HG03565 (cell line): Measurements from ENCODE around the gene RBM19.

Experiments used
- ATAC-seq: cut with Tn5 transposase; IDR thresholded peaks from one replicate; pipeline ENCODE4 v1.9.1; 2021; ENCODE audit warnings: mild to moderate bottlenecking, moderate library complexity; ENCODE audit not compliant: unreplicated experiment

Gene RBM19

DNA sequence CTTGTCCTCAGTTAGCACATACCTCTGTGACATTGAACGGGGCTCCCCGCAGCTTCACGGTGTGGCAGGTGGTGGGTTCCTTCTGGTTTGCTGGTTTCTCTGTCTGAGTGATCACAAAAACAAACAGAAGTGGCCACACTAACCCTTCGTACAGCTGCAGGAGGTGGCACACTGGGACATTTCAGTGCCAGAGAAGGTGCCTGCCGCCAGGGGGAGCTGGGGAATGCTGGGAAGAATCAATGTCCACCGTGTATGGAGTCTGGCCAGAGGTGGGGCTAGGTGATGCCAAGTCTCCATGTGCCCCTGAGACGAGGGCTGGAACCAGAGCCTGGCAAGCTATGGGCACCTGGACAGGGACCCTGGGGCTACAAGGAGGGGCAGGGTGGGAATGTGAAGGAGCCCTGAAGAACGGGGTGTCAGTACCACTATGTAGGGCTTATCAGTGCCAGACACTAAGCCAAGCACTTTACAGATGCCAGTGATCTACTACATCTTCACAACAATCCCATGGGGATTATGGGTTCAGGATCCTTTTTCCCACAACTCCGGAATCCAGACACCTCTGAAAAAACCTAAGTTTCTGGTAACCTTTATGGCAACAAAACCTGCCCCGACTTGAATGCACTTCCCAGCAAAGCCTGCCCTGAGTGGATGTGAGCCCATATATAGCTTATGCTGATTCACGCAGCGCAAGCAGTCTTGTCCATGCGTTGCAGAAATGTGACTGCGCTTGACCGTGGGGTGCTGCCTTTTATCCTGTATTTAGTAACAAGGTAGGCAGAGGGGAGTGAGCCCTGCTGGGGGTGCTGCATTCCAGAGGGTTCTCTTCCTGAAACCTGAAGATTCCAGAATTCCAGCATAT lies 10.8 kb downstream of the RBM19 start:
- ATAC-seq = no peak

DNA sequence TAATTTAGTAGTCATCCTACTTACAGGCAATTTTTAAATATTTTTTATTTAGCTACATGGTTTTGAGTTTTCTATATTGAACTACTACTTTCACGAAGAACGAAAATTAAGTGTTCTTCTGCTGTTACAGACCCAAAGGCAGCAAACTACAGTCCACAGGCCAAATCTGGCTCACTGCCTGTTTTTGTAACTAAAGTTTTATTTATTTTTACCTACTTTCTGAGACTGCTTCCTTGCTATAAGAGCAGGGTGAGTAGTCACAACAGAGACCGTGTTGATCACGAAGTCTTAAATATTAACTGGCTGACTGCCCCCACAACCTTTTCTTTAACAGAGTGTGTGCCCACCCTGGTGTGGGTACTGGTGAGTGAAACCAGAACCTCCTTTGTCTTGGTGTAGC lies 11.6 kb downstream of the RBM19 start:
- ATAC-seq = no peak

DNA sequence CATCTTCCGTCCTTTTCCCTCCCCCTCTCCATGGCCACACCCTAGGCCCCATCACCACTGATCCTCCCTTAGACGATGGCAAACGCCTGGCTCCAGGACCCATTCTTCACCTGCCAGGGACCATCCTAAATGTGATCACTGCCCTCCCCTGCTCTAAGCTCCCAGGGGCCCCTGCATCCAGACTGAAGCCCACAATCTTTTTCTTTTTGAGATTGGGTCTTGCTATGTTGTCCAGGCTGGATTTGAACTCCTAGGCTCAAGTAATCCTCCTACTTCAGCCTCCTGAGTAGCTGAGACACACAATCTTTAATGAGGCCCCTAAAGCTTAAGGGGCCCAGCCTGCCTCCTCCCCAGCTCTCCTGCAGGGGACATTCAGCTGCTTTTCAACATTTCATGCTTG lies 15.3 kb downstream of the RBM19 start:
- ATAC-seq = no peak

DNA sequence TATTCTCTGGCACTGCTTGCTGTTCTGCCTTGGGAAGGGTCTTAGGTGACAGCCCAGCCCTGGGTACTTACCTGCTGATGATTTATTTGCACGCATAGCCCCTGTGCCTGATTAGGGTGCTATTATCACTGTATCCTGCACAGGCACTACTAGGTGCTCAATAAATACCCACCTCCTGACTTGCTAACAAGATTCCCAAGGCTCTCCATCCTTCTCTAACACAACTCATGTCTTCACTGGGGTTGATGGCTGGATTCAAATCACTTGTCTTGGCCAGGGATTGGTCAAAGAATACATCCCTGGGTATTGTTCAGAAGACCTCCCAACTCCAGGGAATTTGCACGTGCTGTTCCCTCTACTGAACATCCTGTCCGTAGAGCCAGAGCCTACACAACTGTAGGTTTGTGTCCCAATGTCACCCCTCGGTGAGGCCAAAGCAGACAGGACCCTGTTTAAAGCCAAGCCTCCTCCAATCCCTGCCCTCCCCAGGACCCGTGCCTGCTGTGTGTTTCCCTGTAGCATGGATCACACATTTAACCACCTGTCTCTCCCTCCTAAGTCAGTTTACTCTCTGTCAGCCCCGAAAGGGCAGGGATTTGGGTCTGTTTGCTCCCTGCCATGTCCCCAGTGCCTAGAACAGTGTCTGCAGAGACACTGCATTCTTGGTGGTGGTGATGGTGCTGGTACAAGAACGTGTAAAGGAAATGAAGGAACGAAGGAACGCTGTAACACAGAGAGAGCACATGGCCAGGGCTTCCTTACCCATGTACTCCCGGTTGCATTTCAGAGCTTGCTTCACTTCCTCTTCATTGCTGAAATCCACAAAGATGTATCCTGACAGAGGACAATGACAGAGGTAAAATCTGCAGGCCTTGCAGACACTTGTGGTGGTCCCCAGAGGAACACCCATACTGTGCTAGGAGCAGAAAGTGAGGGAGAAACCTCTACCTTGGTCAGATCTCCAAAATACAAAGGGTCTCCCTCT lies 16.5 kb downstream of the RBM19 start:
- ATAC-seq = no peak

DNA sequence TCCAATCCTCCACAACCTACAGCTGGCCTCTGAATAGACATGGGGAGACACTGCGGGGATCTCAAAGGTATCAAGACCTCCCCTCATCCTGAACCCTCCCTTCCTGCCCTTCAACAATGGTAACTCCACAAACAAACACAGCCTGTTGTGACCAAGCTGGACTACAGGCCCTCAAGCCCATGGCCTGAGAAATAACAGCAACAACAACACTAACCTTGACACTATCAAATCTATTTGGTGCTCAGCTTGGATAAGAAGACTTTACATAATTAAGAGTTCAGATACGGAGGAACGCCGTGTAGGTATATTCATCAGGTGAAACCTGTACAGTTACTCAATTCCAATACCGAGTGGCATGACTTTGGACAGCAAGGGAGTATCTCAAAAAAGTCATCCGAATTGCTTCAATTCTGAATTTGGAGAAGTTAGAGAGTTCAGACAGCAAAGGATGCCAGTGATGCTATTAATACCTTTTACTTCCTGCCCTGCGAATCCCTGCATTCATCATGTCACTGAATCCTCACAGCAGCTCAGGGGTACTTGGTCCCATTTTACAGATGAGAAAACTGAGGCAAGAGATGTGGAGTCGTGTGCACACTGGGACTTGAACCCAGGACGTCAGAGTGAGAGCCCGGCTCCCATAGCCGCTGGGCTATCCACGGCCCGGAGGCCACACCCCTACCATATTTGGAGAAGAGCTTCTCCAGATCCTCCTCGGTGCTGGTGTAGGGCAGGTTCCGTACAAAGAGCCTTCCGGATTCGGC lies 17.8 kb downstream of the RBM19 start:
- ATAC-seq = no peak

DNA sequence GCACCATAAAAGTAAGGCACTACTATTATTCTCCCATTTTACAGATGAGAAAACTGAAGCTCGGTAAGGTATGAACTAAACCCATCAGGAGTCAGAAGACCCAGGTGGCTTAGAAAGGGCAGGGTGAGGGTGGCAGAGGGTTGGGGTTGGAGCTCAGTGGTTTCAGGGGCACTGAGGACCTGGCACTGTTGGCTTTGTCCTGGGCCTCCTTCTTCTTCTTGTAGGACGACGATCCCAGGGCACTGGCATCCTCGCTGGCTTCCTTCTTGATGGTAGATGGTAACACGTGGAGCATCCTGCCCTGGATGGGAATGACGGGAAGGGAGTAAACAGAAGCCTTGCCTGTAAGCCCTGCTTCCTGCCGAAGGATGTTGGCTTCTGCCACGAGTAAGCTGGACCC lies 19.9 kb downstream of the RBM19 start:
- no peak for ATAC-seq

DNA sequence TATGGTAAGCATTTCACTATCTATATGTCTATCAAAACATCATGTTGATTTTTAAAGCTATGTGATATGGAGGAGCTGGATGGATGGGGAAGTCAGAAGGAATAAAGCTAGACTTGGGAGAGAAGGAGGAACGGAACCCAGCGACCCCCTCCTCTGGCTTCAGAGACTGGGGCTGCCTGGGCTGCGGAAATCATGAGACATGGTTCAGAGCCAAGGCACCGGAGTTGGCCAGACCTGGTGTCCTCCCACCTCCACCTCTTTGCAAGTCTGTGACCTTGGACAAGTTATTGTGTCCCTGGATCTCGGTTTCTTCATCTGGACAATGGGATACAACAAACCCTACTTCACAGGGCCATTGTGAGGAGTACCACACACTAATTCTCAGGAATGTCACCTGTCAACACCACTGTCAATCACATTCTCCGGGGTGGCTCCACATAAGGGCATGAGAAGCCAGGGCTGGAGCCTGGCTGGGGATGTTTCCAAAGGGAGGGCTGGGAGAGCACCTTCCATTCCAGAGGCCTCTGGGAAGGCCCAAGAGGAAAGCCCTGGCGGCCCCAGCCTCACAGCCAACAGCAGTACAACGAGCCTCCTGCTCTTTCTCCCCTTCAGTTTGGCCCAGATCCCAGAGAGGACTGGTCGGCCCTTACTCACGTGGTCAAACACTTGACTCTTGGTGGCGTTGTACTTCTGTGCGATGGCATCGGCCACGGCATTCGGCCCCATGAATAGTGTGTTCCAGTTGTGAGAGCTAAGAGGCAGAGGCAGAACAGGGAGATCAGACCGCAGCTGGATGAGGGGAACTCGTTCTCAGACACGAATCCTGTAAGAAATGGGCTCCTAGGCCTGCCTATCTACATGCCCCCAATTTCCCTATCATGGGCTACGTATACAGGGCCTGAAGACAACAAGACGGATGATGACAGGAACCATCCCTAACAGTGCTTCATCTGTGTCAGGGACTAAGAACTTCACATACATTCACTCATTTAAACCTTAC lies 20.7 kb downstream of the RBM19 start:
- ATAC-seq = no peak

DNA sequence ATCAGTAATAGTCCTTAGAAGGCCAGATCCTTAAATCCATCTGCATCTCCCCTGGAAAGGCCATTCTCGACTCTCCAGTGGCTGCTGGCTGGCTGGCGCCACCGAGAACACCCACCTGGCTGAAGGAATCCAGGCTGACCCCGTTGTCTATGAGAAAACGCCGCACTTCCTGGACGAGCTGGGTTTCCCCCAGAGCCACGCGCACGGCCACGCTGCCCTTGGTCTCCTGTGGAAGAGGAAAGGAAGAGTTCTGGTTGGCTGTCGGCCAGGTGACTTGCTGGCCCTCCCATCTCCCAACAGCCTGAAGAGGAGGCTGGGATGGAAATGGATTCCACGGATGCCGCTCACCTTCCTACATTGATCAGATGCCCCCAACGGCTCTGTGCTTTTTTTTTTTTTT lies 23.9 kb downstream of the RBM19 start:
- ATAC-seq = no peak

DNA sequence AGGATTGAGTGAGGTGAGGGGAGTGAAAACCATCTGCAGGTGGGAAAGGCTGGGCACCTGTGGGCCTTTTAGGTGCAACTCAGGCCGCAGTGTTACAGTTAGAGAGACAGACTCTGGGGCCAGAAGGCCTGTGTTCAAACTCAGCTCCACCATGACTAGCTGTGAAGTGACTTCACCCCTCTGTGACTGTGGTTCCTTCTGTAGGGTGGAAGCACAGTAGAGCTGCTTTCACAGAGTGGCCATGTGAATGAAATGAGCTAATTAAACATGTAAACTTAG lies 25.0 kb downstream of the RBM19 start:
- no peak for ATAC-seq

DNA sequence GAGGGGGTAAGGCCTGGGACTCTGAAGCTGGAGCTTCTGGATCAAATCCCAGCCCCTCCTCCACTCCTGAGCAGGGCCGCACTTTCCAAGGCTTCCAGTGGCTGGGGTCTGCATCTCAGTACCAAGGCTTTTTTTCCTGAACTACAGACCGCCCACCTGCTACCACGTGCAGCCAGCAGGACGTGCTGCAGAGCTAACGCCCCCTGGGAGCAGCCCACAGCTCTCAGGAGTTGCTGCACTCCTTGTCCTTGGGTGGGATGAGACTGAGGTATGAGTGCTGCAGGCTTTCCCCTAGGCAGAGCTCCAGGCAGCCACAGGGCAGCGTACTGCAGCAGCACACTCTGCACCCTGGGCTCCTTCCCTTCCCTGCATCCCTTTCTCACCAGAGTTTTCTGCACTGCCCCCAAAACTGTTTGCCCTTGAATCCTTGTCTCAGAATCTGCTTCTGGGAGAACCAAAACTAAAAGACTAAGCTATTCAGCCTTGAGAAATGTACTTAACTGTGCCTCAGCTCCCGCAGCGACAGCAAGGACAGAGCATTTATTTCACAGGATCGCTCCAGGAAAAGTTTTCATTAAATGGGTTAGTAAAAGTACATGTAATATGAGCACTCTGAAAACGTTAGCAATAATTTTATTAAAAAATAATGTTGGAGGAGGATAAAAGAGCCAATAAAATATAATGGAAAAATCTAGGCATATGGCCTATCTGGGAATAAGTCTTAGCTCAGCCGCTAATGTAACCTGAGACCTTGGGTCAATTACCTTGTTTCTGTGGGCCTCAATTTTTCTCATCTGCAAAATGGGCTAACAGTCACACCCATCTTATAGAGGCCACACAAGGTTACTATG lies 25.5 kb downstream of the RBM19 start:
- ATAC-seq = no peak

DNA sequence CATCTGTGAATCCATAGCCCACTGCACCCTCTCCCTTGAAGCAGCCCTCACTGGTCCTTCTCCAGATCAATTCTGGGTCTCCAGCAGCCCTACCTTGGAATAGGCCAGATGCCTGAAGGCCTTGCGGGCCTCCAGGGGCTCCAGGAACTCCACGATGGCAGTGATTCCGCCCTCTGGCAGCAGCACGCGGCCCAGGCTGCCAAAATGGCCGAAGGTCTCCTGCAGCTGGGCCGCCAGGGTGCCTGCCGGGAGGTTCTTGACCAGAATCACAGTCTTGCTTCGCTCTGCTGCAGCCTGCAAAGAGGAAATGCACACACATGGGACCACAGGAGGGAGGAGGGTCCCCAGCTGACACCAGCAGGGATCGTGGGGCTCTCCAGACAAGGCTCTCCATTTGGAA lies 26.3 kb downstream of the RBM19 start:
- no peak for ATAC-seq

DNA sequence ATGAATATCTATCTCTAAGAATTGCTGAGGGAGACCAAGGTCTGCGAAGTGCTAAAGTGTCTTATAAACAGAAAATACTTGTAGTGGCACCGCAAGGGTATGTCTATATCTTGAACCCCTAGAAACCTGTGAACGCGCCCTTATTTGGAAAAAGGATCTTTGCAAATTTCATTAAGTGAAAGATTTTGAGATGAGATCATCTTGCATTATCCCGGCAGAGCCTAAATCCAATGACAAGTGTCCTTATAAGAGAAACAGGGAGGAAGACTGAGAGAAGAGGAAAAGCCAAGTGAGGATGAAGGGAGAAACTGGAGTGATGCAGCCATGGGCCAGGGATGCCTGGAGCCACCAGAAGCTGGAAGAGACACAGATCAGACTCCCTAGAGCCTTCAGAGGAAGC lies 27.7 kb downstream of the RBM19 start:
- ATAC-seq = no peak

DNA sequence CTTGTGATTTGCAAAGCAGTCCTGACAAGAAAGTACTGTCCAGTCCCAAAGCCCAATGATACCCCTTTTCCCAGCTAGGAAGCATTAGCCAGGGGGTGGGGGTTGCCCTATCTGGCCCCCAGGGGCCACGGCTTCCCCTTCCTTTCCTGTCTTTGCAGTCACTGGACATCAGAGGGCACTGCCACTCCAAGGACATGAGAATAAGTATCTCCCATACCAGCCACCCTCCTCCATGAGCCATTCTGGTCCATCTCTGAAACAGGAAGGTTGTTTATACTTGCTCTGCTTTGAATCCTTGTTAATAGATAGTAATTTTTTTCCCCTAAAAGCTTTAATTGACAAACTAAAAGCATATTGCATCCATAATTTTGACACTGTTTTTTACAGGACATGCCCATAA lies 29.7 kb downstream of the RBM19 start:
- ATAC-seq = no peak

DNA sequence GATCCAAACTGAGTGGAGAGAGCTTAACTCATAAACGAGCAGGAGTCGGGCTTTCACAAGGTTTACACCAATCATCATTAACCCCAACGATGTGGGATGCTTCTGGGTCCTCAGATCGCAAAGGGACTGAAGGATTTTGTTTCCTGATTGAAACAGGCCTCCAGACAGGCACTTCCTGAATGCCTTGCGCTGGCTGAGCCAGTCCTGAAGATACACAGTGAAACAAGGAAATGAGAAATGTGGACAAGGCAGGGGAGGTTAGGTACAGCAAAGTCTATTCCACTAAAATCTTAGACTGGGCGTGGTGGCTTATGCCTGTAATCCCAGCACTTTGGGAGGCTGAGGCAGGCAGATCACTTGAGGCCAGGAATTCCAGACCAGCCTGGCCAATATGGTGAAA lies 30.7 kb downstream of the RBM19 start:
- ATAC-seq = no peak

DNA sequence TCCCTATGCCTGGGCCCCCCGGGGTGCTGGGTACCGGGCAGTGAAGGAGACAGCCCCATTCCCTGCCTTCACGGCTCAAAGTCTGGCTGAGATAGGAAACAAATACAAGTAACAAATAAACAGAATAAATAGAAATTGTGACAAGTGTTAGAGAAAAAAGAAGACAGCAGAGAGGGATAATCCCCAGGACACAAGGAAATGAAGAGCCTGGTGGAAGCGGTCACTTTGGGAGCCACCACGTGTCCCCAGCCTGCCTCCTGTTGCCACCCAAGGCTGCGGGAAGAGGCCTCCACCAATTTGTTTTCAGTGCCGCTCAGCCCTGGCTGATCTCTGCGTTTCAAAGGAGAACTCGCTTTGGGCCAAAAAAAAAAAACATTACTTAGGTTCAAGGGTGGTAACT lies 31.2 kb downstream of the RBM19 start:
- no peak for ATAC-seq

DNA sequence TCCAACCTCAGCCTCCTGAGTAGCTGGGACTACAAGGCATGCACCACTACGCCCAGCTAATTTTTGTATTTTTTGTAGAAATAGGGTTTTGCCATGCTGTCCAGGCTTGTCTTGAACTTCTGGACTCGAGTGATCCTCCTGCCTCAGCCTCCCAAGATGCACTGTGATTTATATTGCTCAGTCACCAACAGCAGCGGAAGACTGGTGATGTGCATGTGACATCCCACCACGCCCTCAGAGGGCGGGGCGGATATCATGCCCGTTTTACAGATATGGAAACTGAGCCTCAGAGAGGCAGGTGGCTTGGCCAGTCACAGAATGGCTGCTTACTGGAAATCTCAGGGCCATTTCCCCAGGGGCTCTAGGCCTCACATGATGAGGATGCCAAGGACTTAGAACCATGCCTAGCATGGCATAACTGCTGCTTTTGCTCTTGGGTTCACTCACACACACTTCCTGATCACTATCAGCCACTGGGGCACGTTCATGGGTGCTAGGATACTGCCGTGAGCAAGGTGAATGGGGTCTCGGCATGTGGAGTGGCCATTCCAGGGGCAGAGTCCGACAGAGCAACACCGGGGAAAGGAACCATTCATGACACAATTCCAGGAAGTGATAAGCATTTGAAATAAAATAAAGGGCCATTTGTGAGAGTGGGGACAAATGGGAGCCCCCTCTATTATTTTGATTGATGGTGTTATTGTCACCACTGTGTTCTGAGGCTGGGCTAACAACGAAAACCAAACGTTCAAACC lies 31.9 kb downstream of the RBM19 start:
- no peak for ATAC-seq

DNA sequence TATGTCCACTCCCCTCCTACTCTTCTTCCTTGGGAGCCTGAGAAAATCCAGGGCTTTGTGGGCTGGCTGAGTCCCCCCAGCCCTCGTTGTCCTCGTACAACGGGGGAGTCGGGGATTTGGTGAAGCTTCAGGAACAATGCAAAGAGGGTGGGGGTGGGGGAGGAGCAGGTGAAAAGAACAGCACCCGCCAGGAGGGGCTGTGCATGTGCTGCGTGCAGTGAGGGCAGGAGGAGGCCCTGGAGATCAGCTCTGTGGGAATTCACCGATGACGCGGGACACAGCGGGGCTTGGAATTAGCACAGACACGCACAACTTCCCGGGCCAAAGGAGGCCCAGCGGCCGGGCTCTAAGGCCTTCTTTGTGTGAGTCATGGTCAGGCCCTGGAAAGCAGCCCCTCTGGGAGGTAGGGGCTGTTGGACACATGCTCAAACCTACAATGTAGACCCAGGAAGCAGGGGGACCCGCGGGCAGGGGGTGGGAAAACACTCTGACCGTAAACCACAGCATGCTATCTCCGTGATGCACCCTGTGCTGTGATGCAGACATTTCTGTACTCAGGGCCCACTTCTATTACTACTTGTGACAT lies 32.8 kb downstream of the RBM19 start:
- ATAC-seq = no peak
